Esophagus muscularis mucosa (tissue), 4 donors: ENCODE results near the gene SH3BP2. TPM values are rescaled to one million over a fixed set of nuclear protein-coding genes. Genes with fewer than 3 reads are reported as not detected.

Experiments
- DNase-seq: peaks from one replicate; pipeline ENCODE4 v3.0.0-alpha.2; 2017; ENCODE audit errors: extremely low spot score
- H3K27ac ChIP-seq, 4 donors: fragments of 200-600 bp; sonication (generic); replicated peaks in 1 of 4; 1 replicate in 3 of 4; 2 replicates in 1 of 4; pipeline ENCODE4 v1.5.1; 2016 to 2019; ENCODE audit warnings: mild to moderate bottlenecking in 1 of 4
- H3K27me3 ChIP-seq, 4 donors: fragments of 200-600 bp; sonication (generic); one replicate each; pipeline versions ENCODE4 v1.5.1 to v1.6.0; 2016 to 2019
- H3K36me3 ChIP-seq, 4 donors: fragments of 200-600 bp; sonication (generic); one replicate each; pipeline ENCODE4 v1.5.1; 2016 to 2019
- H3K4me1 ChIP-seq, 4 donors: fragments of 200-600 bp; sonication (generic); one replicate each; pipeline ENCODE4 v1.5.1; 2016 to 2019
- H3K4me3 ChIP-seq, 4 donors: fragments of 200-600 bp; sonication (generic); 1 replicate in 2 of 4; 2 replicates in 2 of 4; pipeline ENCODE4 v1.5.1; 2016 to 2019; ENCODE audit warnings: mild to moderate bottlenecking in 4 of 4, moderate library complexity in 1 of 4
- H3K9me3 ChIP-seq, 4 donors: fragments of 200-600 bp; sonication (generic); 1 replicate in 3 of 4; 2 replicates in 1 of 4; pipeline ENCODE4 v1.5.1; 2016 to 2019
- EP300 ChIP-seq: sonication (generic); formaldehyde crosslinking; IDR thresholded peaks from one replicate; pipeline ENCODE4 v1.6.1; 2017; ENCODE audit warnings: antibody characterized with exemption
- POLR2A ChIP-seq: fragments of 450-650 bp; IDR thresholded peaks from one replicate; pipeline ENCODE4 v1.6.1; 2017; ENCODE audit warnings: antibody characterized with exemption, moderate library complexity, mild to moderate bottlenecking, low read depth
- POLR2AphosphoS5 ChIP-seq, 2 donors: sonication (generic); formaldehyde crosslinking; IDR thresholded peaks; one replicate each; pipeline ENCODE4 v1.6.1; 2017; ENCODE audit warnings: antibody characterized with exemption in 2 of 2
- WGBS: methylation state at CpG from one replicate; pipeline ENCODE4 v1.1.5; 2018; 5-methylcytosine and 5-hydroxymethylcytosine counted together
- intact Hi-C: fragments of 100-400 bp; cut with DNase I; formaldehyde crosslinking; loops from one replicate; pipeline ENCODE4 v1.15.1; 2023
- total RNA-seq, 4 donors: library from RNA; depleted of rRNA; stranded (reverse); fragments of >200 nt; gene quantifications; one replicate each; pipeline versions ENCODE4 v1.1.0 to v1.2.1, GENCODE V29; 2016
- TF ChIP-seq, protein P1 (sequence below), 3 experiments: fragments of 200-600 bp in 2 of 3; fragments of 450-650 bp in 1 of 3; sonication (generic) in 2 of 3; IDR thresholded peaks; one replicate each; pipeline ENCODE4 v1.5.1; 2017 to 2019; ENCODE audit warnings: antibody characterized with exemption in 3 of 3, mild to moderate bottlenecking in 2 of 3, moderate library complexity in 1 of 3

The SH3BP2 gene
- total RNA-seq, 4 donors from 2014 or later = 25.2 to 34.5 (median 31.5) TPM

DNA sequence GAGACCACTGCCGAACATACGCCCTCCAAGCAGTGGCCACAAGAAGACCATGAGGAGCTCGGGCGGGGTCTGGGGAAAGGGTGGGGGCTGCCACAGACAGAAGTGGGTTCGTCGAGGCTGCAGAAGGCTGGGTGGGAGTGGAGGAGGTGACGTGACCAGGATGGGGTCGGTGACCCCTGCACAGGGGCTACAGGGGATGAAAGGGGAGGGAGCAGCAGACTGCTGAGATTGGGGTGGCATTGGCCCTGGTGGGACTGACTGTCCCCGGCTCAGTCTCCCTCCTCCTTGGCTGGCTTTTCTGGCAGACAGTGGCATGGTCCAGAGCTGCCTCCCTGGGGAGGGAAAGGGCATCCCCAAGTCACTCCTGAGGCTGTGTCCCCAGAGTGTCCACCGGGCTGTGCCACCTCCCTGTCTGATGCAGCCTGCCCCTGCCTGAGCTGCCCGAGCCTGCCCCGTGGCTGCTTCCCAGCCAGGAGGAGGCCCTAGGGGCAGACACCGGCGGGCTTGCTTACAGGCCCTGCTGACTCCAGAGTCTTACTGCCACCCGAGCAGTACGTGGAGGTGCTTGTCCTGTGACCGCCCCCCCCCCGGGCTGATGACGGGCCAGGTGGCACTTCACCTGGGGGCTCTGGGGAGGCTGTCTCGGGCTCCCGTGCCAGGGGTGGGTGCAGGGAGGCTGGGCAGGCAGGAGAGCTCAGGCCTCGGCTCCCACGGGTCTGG lies 7.2 kb downstream of the SH3BP2 start:
- Histone ChIP-seq H3K4me3 (peak overlapping the region; percentile 25 to 48 (median 28)), H3K4me1 (peaks cover 96 to 97% (median 97%) of the 10 kb centered on the region in 4 donors), H3K36me3 (no peaks in the 10 kb centered on the region), H3K27ac (peak overlapping the region; percentile 67 to 82 (median 80)), H3K27me3 (no peaks in the 10 kb centered on the region), H3K9me3 (no peaks in the 10 kb centered on the region)
- TF ChIP-seq POLR2AphosphoS5 (IDR thresholded peaks at IDR 0.05) = no peak
- no peak for TF ChIP-seq EP300
- no peak for TF ChIP-seq POLR2A
- TF ChIP-seq, protein P1, sequence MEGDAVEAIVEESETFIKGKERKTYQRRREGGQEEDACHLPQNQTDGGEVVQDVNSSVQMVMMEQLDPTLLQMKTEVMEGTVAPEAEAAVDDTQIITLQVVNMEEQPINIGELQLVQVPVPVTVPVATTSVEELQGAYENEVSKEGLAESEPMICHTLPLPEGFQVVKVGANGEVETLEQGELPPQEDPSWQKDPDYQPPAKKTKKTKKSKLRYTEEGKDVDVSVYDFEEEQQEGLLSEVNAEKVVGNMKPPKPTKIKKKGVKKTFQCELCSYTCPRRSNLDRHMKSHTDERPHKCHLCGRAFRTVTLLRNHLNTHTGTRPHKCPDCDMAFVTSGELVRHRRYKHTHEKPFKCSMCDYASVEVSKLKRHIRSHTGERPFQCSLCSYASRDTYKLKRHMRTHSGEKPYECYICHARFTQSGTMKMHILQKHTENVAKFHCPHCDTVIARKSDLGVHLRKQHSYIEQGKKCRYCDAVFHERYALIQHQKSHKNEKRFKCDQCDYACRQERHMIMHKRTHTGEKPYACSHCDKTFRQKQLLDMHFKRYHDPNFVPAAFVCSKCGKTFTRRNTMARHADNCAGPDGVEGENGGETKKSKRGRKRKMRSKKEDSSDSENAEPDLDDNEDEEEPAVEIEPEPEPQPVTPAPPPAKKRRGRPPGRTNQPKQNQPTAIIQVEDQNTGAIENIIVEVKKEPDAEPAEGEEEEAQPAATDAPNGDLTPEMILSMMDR (IDR thresholded peaks at IDR 0.05) = no peak
- WGBS = 72% methylated on average over 9 of the region's 23 CpGs
- intact Hi-C loops = no loop called here
- no peak for DNase-seq

DNA sequence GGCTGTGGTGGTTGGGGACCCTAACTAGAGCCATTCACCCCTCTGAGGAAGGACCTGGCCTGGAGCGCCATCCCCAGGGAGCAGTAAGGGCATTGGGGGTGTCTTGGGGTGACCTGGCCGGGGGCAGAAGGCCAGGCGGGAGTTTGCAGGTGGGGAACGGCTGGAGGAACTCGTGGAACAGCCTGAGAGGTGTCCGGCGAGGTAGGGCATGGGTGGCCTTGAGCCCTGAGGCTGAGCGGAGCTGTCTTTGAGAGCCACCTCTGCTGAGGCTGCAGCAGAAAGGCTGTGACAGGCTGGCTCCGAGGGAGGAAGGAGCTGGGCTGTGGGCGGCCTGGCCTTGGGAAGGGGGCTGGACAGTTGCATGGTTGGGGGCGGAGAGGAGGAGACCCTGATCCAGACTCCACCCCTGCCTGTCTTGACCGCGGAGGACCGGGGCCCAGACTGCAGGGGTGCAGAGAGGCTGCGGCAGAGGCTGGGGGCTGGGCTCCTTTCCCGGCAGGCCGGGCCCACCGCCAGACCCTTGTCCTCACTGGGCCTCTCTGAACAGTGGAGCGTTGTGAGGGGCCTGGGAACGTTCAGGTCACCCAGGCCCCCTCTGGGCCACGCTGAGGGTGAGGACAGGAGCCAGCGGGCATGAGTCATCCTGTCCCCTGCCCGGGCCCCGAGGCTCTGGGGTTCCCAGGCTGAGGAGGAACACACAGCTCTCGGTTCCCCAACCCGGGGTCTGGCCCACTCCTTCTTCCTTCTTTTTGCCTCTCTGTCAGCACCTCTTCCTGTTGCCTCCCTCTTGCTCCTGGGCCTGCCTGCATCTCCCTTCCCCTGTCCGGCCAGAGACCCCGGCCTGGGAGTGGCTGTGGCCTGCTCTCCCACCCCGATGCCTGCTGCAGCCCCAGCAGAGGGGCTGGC lies 8.1 kb downstream of the SH3BP2 start:
- intact Hi-C loops = no loop called here
- peak overlapping the region; percentile 25 to 48 (median 28) for H3K4me3 ChIP-seq
- no peak for DNase-seq

DNA sequence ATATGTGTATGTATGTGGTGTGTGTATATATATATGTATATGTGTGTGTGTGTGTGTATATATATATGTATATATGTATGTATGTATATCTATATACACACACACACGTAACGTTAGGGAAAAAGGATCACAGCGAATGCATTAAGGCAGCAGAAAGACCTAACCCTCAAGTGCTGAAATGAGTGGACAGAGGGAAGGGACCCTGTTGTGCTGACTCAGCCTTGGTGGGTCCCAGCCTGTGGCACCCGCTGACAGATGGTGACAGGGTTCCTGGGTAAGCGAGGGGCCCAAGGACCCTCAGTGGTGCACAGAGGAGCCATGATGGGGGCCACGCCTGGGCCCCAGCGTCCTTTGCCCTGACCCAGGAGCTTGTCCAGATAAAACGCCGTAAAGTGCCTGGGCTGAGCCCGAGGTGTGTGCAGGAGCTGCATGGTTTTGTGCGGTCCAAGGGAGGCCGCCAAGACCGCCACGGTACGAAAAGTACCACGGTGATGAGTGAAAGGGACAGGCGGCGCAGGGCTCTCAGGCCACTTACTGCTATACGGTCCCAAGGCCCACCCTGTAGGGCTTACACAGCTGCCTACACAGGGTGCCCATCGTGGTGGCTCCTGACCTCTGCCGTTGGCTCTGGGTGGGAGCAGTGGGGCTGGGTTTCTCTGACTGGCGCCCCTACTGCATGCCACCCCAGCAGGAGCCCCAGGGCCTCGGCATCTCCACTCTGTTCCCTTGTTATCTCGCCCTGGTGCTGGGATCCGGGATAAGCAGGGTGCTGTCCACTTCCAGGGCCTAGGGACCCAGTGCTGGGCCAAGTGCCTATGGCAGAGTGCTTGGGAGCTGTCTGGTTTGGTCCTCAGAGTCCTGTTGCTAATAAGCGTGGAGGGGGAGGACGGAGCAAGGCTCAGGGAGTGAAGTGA lies 10.0 kb downstream of the SH3BP2 start:
- H3K4me1 ChIP-seq = peaks cover 96 to 97% (median 97%) of the 10 kb centered on the region in 4 donors
- DNase-seq = no peak
- intact Hi-C loops = no loop called here
- TF ChIP-seq, protein P1 (IDR thresholded peaks at IDR 0.05) = no peak
- TF ChIP-seq POLR2A (no peak), EP300 (no peak), POLR2AphosphoS5 (IDR thresholded peaks at IDR 0.05) (no peak)
- H3K27me3 ChIP-seq = no peaks in the 10 kb centered on the region
- no peaks in the 10 kb centered on the region for H3K9me3 ChIP-seq
- WGBS = 94% methylated on average over 23 of the region's 27 CpGs
- no peak overlapping the region for H3K4me3 ChIP-seq
- peak overlapping the region in 2 of 4 donors; percentile 10 to 23 for H3K27ac ChIP-seq
- no peaks in the 10 kb centered on the region for H3K36me3 ChIP-seq

More for the DNA sequence above, 8.1 kb downstream of the SH3BP2 start:
- WGBS = 55% methylated on average over 10 of the region's 29 CpGs
- TF ChIP-seq POLR2A (no peak), EP300 (no peak), POLR2AphosphoS5 (IDR thresholded peaks at IDR 0.05) (peak; percentile 30 to 37)
- TF ChIP-seq, protein P1 (IDR thresholded peaks at IDR 0.05) = no peak
- Histone ChIP-seq H3K36me3 (no peaks in the 10 kb centered on the region), H3K9me3 (no peaks in the 10 kb centered on the region), H3K27ac (peak overlapping the region; percentile 67 to 82 (median 80)), H3K27me3 (no peaks in the 10 kb centered on the region), H3K4me1 (peaks cover 96 to 97% (median 97%) of the 10 kb centered on the region in 4 donors)

DNA sequence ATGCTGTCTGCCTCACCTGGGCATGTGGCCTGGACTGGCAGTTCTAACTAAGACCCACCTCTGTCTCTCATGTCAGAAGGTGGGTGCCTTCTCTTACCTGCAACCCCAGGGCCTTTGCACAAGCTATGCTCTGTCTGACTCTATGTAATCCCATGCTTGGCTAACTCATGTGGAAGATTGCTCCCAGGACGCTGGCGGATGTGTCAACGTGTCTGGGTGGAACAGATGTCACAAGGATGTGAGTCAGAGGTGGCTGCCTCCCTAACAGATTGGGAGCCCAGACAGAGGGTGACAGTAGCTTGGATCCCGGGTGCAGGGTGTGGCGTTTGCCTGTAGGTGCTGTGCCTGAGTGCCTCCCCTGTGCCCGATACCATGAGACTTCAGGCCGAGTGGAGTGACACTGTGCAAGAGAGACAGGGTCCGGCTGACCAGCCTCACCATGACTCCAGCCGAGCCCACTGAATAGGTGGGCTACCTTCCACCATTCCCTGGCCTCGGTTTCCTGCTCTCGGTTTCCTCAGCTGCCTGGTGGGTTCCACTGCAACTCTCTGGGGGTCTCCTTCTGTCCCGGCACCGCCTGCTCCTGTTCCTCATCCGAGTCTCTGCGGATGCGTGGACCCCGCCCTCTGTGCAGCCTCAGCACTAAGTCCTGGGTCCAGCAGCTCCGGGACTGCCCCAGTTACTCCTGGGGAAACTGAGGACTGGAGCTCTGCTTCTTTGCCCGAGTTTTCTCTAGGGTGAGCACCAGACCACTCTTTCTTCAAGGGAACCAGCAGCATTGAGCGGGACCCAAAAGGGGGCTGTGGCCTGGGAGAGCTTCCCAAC lies 11.0 kb downstream of the SH3BP2 start:
- Histone ChIP-seq H3K4me3 (no peak overlapping the region), H3K27ac (peak overlapping the region; percentile 47 to 63 (median 50)), H3K27me3 (no peaks in the 10 kb centered on the region), H3K4me1 (peaks cover 94 to 95% (median 94%) of the 10 kb centered on the region in 4 donors), H3K36me3 (no peaks in the 10 kb centered on the region), H3K9me3 (no peaks in the 10 kb centered on the region)
- no peak for DNase-seq
- TF ChIP-seq POLR2AphosphoS5 (IDR thresholded peaks at IDR 0.05) (peak in 1 of 2 donors; percentile 19), POLR2A (no peak)
- intact Hi-C loops = no loop called here
- WGBS = 80% methylated on average over 16 of the region's 20 CpGs
